ENCODE data around the gene FAM135A.
"Not testable (repeated sequence)": the region's sequence is repeated elsewhere in the genome, so short reads cannot be mapped to it uniquely, and the experiment has no call there.

Gene FAM135A

GRCh38 chr6:70396796-70397729 is 16.2 kb upstream of the FAM135A start:
- DNase-seq = no peak

- no peak for DNase-seq
Measured at GRCh38 chr6:70398783-70399728, 14.3 kb upstream of the FAM135A start.

GRCh38 chr6:70404658-70405057 is 8.7 kb upstream of the FAM135A start:
- DNase-seq = no peak

- no peak for DNase-seq
Measured at GRCh38 chr6:70409216-70409615, 4.1 kb upstream of the FAM135A start.

- no peak for DNase-seq
Measured at GRCh38 chr6:70411542-70412251, 1.6 kb upstream of the FAM135A start.

- DNase-seq = no peak
Measured at GRCh38 chr6:70412252-70413113, 825 bp upstream of the FAM135A start.

- DNase-seq = no peak
Measured at GRCh38 chr6:70413992-70414494, 735 bp downstream of the FAM135A start.

- no peak for DNase-seq
Measured at GRCh38 chr6:70414813-70415212, 1.5 kb downstream of the FAM135A start.

- no peak for DNase-seq
Measured at GRCh38 chr6:70415247-70415646, 1.9 kb downstream of the FAM135A start.

GRCh38 chr6:70415660-70416059 is 2.4 kb downstream of the FAM135A start:
- DNase-seq = no peak

GRCh38 chr6:70421509-70421908 is 8.2 kb downstream of the FAM135A start:
- DNase-seq = no peak

GRCh38 chr6:70423189-70424134 is 10.2 kb downstream of the FAM135A start:
- no peak for DNase-seq

- no peak for DNase-seq
Measured at GRCh38 chr6:70424291-70424690, 11.0 kb downstream of the FAM135A start.

- DNase-seq = no peak
Measured at GRCh38 chr6:70436320-70436719, 23.0 kb downstream of the FAM135A start.

GRCh38 chr6:70445001-70445400 is 31.7 kb downstream of the FAM135A start:
- no peak for DNase-seq

- DNase-seq = not testable (repeated sequence)
Measured at GRCh38 chr6:70447343-70448070, 34.2 kb downstream of the FAM135A start.

- not testable (repeated sequence) for DNase-seq
Measured at GRCh38 chr6:70453899-70454298, 40.6 kb downstream of the FAM135A start.

- DNase-seq = no peak
Measured at GRCh38 chr6:70456735-70457134, 43.4 kb downstream of the FAM135A start.

GRCh38 chr6:70459235-70459634 is 45.9 kb downstream of the FAM135A start:
- DNase-seq = no peak

GRCh38 chr6:70459699-70460098 is 46.4 kb downstream of the FAM135A start:
- not testable (repeated sequence) for DNase-seq

Data from activated gamma-delta T cell treated with Interleukin-2 at 50 U/mL for 16 hours (primary cell).